OCI-LY3 (cell line): ENCODE measurements around the gene HOXB9.

ENCODE experiments used
- CTCF ChIP-seq: fragments of 200-600, 300-600 bp; sonication (generic); IDR thresholded peaks from 2 replicates; pipeline ENCODE4 v1.5.1; 2014; ENCODE audit warnings: antibody characterized with exemption, low read length, low read depth
- EZH2phosphoT487 ChIP-seq: fragments of 200-600 bp; shearing (Covaris generic); IDR thresholded peaks from 2 replicates; pipeline ENCODE4 v1.6.1; 2018; ENCODE audit warnings: antibody characterized with exemption, mixed run types, low read depth

- TF ChIP-seq CTCF, result peak; percentile 14; the same call in 1 of the 2 replicates
- no peak for TF ChIP-seq EZH2phosphoT487
Observed at GRCh38 chr17:48578616-48579470, 47.3 kb downstream of the HOXB9 start.
